ENCODE data around the gene ABCB11.
A peak's percentile ranks its signal among the peaks of the same experiment; 100 is the strongest.

ABCB11 gene

DNA sequence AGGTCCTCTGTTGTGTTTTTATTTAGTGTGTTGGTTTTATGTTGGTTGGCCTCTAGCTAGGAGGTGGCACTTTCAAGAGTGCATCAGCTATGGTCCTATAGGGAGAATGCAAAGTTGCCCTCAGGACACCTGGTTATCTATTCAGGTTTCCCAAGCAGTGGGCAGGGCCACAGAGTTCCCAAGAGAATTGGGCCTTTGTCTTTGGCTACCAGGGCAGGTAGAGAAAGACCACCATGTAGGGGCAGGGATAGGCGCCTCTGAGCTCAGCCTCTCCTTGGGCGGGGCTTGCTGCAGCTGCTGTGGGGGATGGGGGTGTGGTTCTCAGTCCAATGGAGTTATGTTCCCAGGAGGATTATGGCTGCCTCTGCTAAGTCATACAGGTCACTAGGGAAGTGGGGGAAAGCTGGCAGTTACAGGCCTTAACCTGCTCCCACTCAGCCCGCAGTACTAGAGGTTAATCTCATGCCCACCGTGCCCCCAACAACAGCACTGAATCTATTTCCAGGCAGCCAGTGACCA is 26.0 kb downstream of the ABCB11 start:
- Histone ChIP-seq H3K9me3 (ENCODE audit: severe bottlenecking) (peaks cover 6% of the 10 kb centered on the region), H3K27ac (ENCODE audit: poor library complexity, severe bottlenecking) (peak overlapping the region; percentile 50), H3K4me1 (ENCODE audit: insufficient read depth, poor library complexity, severe bottlenecking) (peaks cover 32% of the 10 kb centered on the region), H3K36me3 (ENCODE audit: low read depth) (no peaks in the 10 kb centered on the region), H3K4me3 (ENCODE audit: severe bottlenecking) (no peak overlapping the region), H3K27me3 (ENCODE audit: insufficient read depth, poor library complexity, severe bottlenecking) (no peaks in the 10 kb centered on the region)
- TF ChIP-seq, protein P1, sequence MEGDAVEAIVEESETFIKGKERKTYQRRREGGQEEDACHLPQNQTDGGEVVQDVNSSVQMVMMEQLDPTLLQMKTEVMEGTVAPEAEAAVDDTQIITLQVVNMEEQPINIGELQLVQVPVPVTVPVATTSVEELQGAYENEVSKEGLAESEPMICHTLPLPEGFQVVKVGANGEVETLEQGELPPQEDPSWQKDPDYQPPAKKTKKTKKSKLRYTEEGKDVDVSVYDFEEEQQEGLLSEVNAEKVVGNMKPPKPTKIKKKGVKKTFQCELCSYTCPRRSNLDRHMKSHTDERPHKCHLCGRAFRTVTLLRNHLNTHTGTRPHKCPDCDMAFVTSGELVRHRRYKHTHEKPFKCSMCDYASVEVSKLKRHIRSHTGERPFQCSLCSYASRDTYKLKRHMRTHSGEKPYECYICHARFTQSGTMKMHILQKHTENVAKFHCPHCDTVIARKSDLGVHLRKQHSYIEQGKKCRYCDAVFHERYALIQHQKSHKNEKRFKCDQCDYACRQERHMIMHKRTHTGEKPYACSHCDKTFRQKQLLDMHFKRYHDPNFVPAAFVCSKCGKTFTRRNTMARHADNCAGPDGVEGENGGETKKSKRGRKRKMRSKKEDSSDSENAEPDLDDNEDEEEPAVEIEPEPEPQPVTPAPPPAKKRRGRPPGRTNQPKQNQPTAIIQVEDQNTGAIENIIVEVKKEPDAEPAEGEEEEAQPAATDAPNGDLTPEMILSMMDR (IDR thresholded peaks at IDR 0.05; ENCODE audit: poor library complexity, severe bottlenecking), result no peak
- ATAC-seq (ENCODE audit: low read depth), result no peak
- DNase-seq (ENCODE audit: low spot score), result no peak

DNA sequence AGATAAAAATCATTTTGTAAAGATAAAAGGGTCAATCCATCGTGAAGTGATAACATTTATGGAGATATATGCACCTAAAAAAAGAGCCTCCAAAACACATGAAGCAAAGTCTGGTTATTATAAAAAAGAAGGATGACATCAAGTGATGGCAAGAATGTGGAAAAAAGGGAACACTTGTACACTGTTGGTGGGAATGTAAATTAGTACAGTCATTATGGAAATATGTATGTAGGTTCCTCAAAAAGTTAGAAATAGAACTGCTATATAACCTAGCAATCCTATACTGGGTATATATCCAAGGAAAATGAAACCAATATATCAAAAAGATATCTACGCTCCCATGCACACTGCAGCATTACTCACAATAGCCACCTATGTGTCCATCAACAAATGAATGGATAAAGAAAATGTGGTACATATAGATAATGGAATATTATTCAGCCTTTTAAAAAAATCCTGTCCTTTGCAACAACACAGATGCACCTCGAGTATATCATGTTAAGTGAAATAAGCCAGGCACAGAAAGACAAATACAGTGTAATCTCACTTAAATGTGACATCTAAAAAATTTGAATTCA is 28.9 kb downstream of the ABCB11 start:
- Histone ChIP-seq H3K27me3 (ENCODE audit: insufficient read depth, poor library complexity, severe bottlenecking) (no peaks in the 10 kb centered on the region), H3K4me1 (ENCODE audit: insufficient read depth, poor library complexity, severe bottlenecking) (peaks cover 30% of the 10 kb centered on the region), H3K9me3 (ENCODE audit: severe bottlenecking) (peaks cover 6% of the 10 kb centered on the region), H3K4me3 (ENCODE audit: severe bottlenecking) (no peak overlapping the region), H3K27ac (ENCODE audit: poor library complexity, severe bottlenecking) (peak overlapping the region; percentile 31), H3K36me3 (ENCODE audit: low read depth) (no peaks in the 10 kb centered on the region)
- ATAC-seq (ENCODE audit: low read depth) (no peak; the same call in 2 of the 3 replicates), DNase-seq (ENCODE audit: low spot score) (no peak)
- TF ChIP-seq, protein P1 (IDR thresholded peaks at IDR 0.05; ENCODE audit: poor library complexity, severe bottlenecking), result no peak

- H3K4me3 ChIP-seq (ENCODE audit: severe bottlenecking), result no peak overlapping the region
- H3K36me3 ChIP-seq (ENCODE audit: low read depth), result no peaks in the 10 kb centered on the region
- TF ChIP-seq, protein P1 (IDR thresholded peaks at IDR 0.05; ENCODE audit: poor library complexity, severe bottlenecking), result no peak
- no peaks in the 10 kb centered on the region for H3K27me3 ChIP-seq (ENCODE audit: insufficient read depth, poor library complexity, severe bottlenecking)
- H3K4me1 ChIP-seq (ENCODE audit: insufficient read depth, poor library complexity, severe bottlenecking), result peaks cover 28% of the 10 kb centered on the region
- ATAC-seq (ENCODE audit: low read depth) (peak; percentile 17; the same call in 1 of the 3 replicates), DNase-seq (ENCODE audit: low spot score) (no peak)
- no peaks in the 10 kb centered on the region for H3K9me3 ChIP-seq (ENCODE audit: severe bottlenecking)
- peak overlapping the region; percentile 31 for H3K27ac ChIP-seq (ENCODE audit: poor library complexity, severe bottlenecking)
Measured at GRCh38 chr2:169001116-169001815, 29.9 kb downstream of the ABCB11 start.

DNA sequence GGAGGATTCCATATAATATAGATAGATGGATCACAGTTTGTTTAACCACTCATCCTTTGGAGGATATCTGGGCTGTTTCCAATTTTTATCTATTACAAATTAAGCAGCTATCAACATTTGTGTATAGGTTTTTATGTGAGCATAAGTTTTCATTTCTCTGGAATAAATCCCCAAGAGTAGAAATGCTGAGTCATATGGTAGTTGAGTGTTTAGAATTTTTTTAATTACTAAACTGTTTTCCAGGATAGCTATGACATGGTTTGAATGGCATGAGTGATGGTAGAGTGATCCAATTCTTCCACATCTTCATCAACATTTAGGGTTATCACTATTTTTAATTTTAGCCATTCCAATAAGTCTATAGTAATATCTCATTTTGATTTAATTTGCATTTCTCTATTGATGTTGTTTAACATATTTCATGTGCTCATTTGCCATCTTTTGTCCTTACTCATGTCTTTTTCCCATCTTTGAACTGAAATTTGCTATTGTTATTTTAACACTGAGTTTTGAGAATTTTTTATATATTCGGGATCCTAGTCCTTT is 31.4 kb downstream of the ABCB11 start:
- TF ChIP-seq, protein P1 (IDR thresholded peaks at IDR 0.05; ENCODE audit: poor library complexity, severe bottlenecking), result no peak
- no peak for ATAC-seq (ENCODE audit: low read depth)
- no peaks in the 10 kb centered on the region for H3K27me3 ChIP-seq (ENCODE audit: insufficient read depth, poor library complexity, severe bottlenecking)

More for the DNA sequence above, 31.4 kb downstream of the ABCB11 start:
- Histone ChIP-seq H3K4me3 (ENCODE audit: severe bottlenecking) (no peak overlapping the region), H3K4me1 (ENCODE audit: insufficient read depth, poor library complexity, severe bottlenecking) (peaks cover 16% of the 10 kb centered on the region), H3K27ac (ENCODE audit: poor library complexity, severe bottlenecking) (no peak overlapping the region), H3K9me3 (ENCODE audit: severe bottlenecking) (no peaks in the 10 kb centered on the region), H3K36me3 (ENCODE audit: low read depth) (no peaks in the 10 kb centered on the region)
- no peak for DNase-seq (ENCODE audit: low spot score)

Data from RWPE2 (cell line).